CD4-positive, alpha-beta memory T cell (primary cell): ENCODE data around the gene URI1. TPM values are rescaled to one million over a fixed set of nuclear protein-coding genes. Genes with fewer than 3 reads are reported as not detected.
A peak's percentile ranks its signal among the peaks of the same experiment; 100 is the strongest.

ENCODE experiments used
- CTCF ChIA-PET: fragments of 350-600 bp; sonication (Branson Sonifier 250); formaldehyde crosslinking; loops from one replicate; lab custom pipeline; 2021; ENCODE audit warnings: inconsistent platforms; ENCODE audit not compliant: partially characterized antibody; lab: Charles Lee
- POLR2A ChIA-PET: fragments of 350-600 bp; sonication (Branson Sonifier 250); formaldehyde crosslinking; loops from one replicate; lab custom pipeline; 2021; ENCODE audit not compliant: partially characterized antibody; lab: Charles Lee
- DNase-seq, 5 donors: peaks; one replicate each; pipeline versions ENCODE4 v3.0.0 to v3.0.0-alpha.2; 2020 to 2022; ENCODE audit warnings: mixed read lengths in 1 of 5
- H3K27ac ChIP-seq: one replicate; pipeline ENCODE4 v1.7.0; 2013; ENCODE audit warnings: low read depth, low read length
- H3K27me3 ChIP-seq: 2 replicates; pipeline ENCODE4 v1.7.0; 2013; ENCODE audit warnings: mild to moderate bottlenecking, low read length, moderate library complexity; ENCODE audit not compliant: insufficient read depth
- H3K36me3 ChIP-seq: 2 replicates; pipeline ENCODE4 v1.7.0; 2013; ENCODE audit warnings: mild to moderate bottlenecking, low read length, moderate library complexity; ENCODE audit not compliant: insufficient read depth
- H3K4me1 ChIP-seq: 2 replicates; pipeline ENCODE4 v1.7.0; 2013; ENCODE audit warnings: mild to moderate bottlenecking, low read length, moderate library complexity; ENCODE audit not compliant: insufficient read depth
- H3K4me3 ChIP-seq, 2 donors: one replicate each; pipeline ENCODE4 v1.7.0; 2013; ENCODE audit warnings: low read length in 2 of 2, mild to moderate bottlenecking in 1 of 2
- H3K9me3 ChIP-seq, 2 donors: one replicate each; pipeline ENCODE4 v1.7.0; 2013; ENCODE audit warnings: low read length in 2 of 2, control low read depth in 1 of 2; ENCODE audit not compliant: control insufficient read depth in 1 of 2
- H3K27ac Mint-ChIP-seq, 7 donors: one replicate each; pipeline ENCODE4 v1.8.0; 2020 to 2021; ENCODE audit warnings: mixed read lengths in 7 of 7, mild to moderate bottlenecking in 6 of 7, inconsistent platforms in 3 of 7, moderate library complexity in 3 of 7
- H3K27me3 Mint-ChIP-seq, 2 donors: one replicate each; pipeline ENCODE4 v1.8.0; 2020 to 2021; ENCODE audit warnings: mixed read lengths in 2 of 2
- H3K36me3 Mint-ChIP-seq, 2 donors: one replicate each; pipeline ENCODE4 v1.8.0; 2020 to 2021; ENCODE audit warnings: mixed read lengths in 2 of 2, inconsistent platforms in 1 of 2, mild to moderate bottlenecking in 1 of 2
- H3K4me1 Mint-ChIP-seq, 4 donors: one replicate each; pipeline ENCODE4 v1.8.0; 2020 to 2021; ENCODE audit warnings: mixed read lengths in 4 of 4, mild to moderate bottlenecking in 1 of 4
- H3K4me3 Mint-ChIP-seq, 8 donors: one replicate each; pipeline ENCODE4 v1.8.0; 2020 to 2021; ENCODE audit warnings: mixed read lengths in 8 of 8, mild to moderate bottlenecking in 7 of 8, moderate library complexity in 6 of 8, inconsistent platforms in 3 of 8
- H3K9me3 Mint-ChIP-seq, 8 donors: one replicate each; pipeline ENCODE4 v1.8.0; 2020 to 2021; ENCODE audit warnings: mixed read lengths in 8 of 8, mild to moderate bottlenecking in 5 of 8, inconsistent platforms in 3 of 8, moderate library complexity in 1 of 8
- intact Hi-C: fragments of 100-400 bp; cut with micrococcal nuclease; formaldehyde crosslinking; loops from one replicate; pipeline ENCODE4 v1.15.1; 2023
- polyA plus RNA-seq, 2 donors: library from polyadenylated mRNA; unstranded; fragments of 300-500 nt; fragmentation: Illumina TruSeq; gene quantifications; one replicate each; pipeline ENCODE4 v1.2.3, GENCODE V29; 2021
- total RNA-seq, 2 experiments: library from RNA; stranded (reverse); gene quantifications; one replicate each; pipeline ENCODE4 v1.2.3, GENCODE V29; 2021

URI1 gene
- total and polyA plus RNA-seq, 4 experiments from 2014 or later: 16.6 to 95.0 (median 64.7) TPM

- ChIA-PET CTCF (interaction anchor here (1.0 to 2.2 kb wide), 6 partner anchors 9 to 40 kb away, joined by 3 to 7 read pairs (median 5); partner anchors contain the start of gene URI1), POLR2A (interaction anchor here (0.6 to 1.9 kb wide), 2 partner anchors 12 to 72 kb away, joined by 3 to 6 read pairs; no protein-coding TSS in a partner anchor)
- no peaks in the 10 kb centered on the region for H3K9me3 ChIP-seq
- Mint-ChIP-seq H3K4me1 (peaks cover 67 to 82% (median 75%) of the 10 kb centered on the region in 4 donors), H3K36me3 (peaks cover 0 to 2% of the 10 kb centered on the region in 2 donors), H3K27ac (no peak overlapping the region), H3K4me3 (peak overlapping the region in 2 of 8 donors; percentile 29 to 60), H3K27me3 (no peaks in the 10 kb centered on the region), H3K9me3 (no peaks in the 10 kb centered on the region)
- no peaks in the 10 kb centered on the region for H3K27me3 ChIP-seq
- H3K27ac ChIP-seq: no peak overlapping the region
- H3K4me3 ChIP-seq: no peak overlapping the region
- intact Hi-C loops: no loop called here
- H3K36me3 ChIP-seq: no peaks in the 10 kb centered on the region
- H3K4me1 ChIP-seq: peaks cover 94% of the 10 kb centered on the region
- DNase-seq: no peak
Measured at GRCh38 chr19:29967623-29968022, 25.6 kb downstream of the URI1 start.

GRCh38 chr19:29969891-29970290 is 27.9 kb downstream of the URI1 start:
- Histone ChIP-seq H3K4me1 (peaks cover 85% of the 10 kb centered on the region), H3K27ac (no peak overlapping the region), H3K9me3 (no peaks in the 10 kb centered on the region), H3K36me3 (no peaks in the 10 kb centered on the region), H3K27me3 (no peaks in the 10 kb centered on the region), H3K4me3 (no peak overlapping the region)
- Mint-ChIP-seq H3K27me3 (no peaks in the 10 kb centered on the region), H3K36me3 (no peaks in the 10 kb centered on the region), H3K27ac (peak overlapping the region in 1 of 7 donors; percentile 7), H3K4me3 (peak overlapping the region in 5 of 8 donors; percentile 36 to 70 (median 64)), H3K9me3 (peaks cover 0 to 2% (median 0%) of the 10 kb centered on the region in 8 donors), H3K4me1 (peaks cover 61 to 77% (median 68%) of the 10 kb centered on the region in 4 donors)
- DNase-seq: no peak
- intact Hi-C loops: no loop called here
- CTCF ChIA-PET: no interaction called here
- POLR2A ChIA-PET: no interaction called here

GRCh38 chr19:29971002-29971401 is 29.0 kb downstream of the URI1 start:
- H3K27me3 ChIP-seq: no peaks in the 10 kb centered on the region
- peaks cover 0 to 2% (median 0%) of the 10 kb centered on the region in 8 donors for H3K9me3 Mint-ChIP-seq
- intact Hi-C loops: no loop called here
- H3K36me3 Mint-ChIP-seq: no peaks in the 10 kb centered on the region
- POLR2A ChIA-PET: interaction anchor here (0.7 kb wide), 1 partner anchor 16 kb away, joined by 5 read pairs; no protein-coding TSS in a partner anchor
- H3K9me3 ChIP-seq: no peaks in the 10 kb centered on the region
- H3K4me1 Mint-ChIP-seq: peaks cover 55 to 73% (median 63%) of the 10 kb centered on the region in 4 donors
- H3K4me3 Mint-ChIP-seq: peak overlapping the region in 3 of 8 donors; percentile 8 to 35 (median 28)
- no peak overlapping the region for H3K27ac Mint-ChIP-seq
- peaks cover 80% of the 10 kb centered on the region for H3K4me1 ChIP-seq
- H3K27me3 Mint-ChIP-seq: no peaks in the 10 kb centered on the region
- H3K4me3 ChIP-seq: no peak overlapping the region
- H3K36me3 ChIP-seq: no peaks in the 10 kb centered on the region
- H3K27ac ChIP-seq: no peak overlapping the region
- CTCF ChIA-PET: no interaction called here
- no peak for DNase-seq

GRCh38 chr19:29971648-29972047 is 29.6 kb downstream of the URI1 start:
- Mint-ChIP-seq H3K4me3 (no peak overlapping the region), H3K27ac (no peak overlapping the region), H3K9me3 (peaks cover 0 to 2% (median 0%) of the 10 kb centered on the region in 8 donors), H3K4me1 (peaks cover 56 to 73% (median 64%) of the 10 kb centered on the region in 4 donors), H3K27me3 (no peaks in the 10 kb centered on the region), H3K36me3 (no peaks in the 10 kb centered on the region)
- no peaks in the 10 kb centered on the region for H3K36me3 ChIP-seq
- H3K4me3 ChIP-seq: no peak overlapping the region
- no peak for DNase-seq
- H3K27ac ChIP-seq: no peak overlapping the region
- H3K27me3 ChIP-seq: no peaks in the 10 kb centered on the region
- peaks cover 80% of the 10 kb centered on the region for H3K4me1 ChIP-seq
- no peaks in the 10 kb centered on the region for H3K9me3 ChIP-seq
- ChIA-PET CTCF (no interaction called here), POLR2A (interaction anchor here (0.7 kb wide), 1 partner anchor 15 kb away, joined by 5 read pairs; no protein-coding TSS in a partner anchor)
- intact Hi-C loops: no loop called here

- Histone ChIP-seq H3K27ac (no peak overlapping the region), H3K9me3 (no peaks in the 10 kb centered on the region), H3K27me3 (no peaks in the 10 kb centered on the region), H3K36me3 (no peaks in the 10 kb centered on the region), H3K4me3 (no peak overlapping the region), H3K4me1 (peaks cover 66% of the 10 kb centered on the region)
- ChIA-PET CTCF (interaction anchor here (1.5 kb wide), 1 partner anchor 24 kb away, joined by 4 read pairs; no protein-coding TSS in a partner anchor), POLR2A (no interaction called here)
- H3K27me3 Mint-ChIP-seq: no peaks in the 10 kb centered on the region
- no peak overlapping the region for H3K4me3 Mint-ChIP-seq
- peaks cover 42 to 69% (median 58%) of the 10 kb centered on the region in 4 donors for H3K4me1 Mint-ChIP-seq
- peaks cover 0 to 2% (median 0%) of the 10 kb centered on the region in 8 donors for H3K9me3 Mint-ChIP-seq
- H3K36me3 Mint-ChIP-seq: no peaks in the 10 kb centered on the region
- intact Hi-C loops: no loop called here
- DNase-seq: no peak
- H3K27ac Mint-ChIP-seq: no peak overlapping the region
Measured at GRCh38 chr19:29974701-29975100, 32.7 kb downstream of the URI1 start.

GRCh38 chr19:29976151-29976943 is 34.3 kb downstream of the URI1 start:
- Mint-ChIP-seq H3K4me3 (peak overlapping the region in 5 of 8 donors; percentile 8 to 47 (median 32)), H3K36me3 (no peaks in the 10 kb centered on the region), H3K27me3 (no peaks in the 10 kb centered on the region), H3K27ac (no peak overlapping the region), H3K9me3 (peaks cover 0 to 2% (median 0%) of the 10 kb centered on the region in 8 donors), H3K4me1 (peaks cover 37 to 71% (median 57%) of the 10 kb centered on the region in 4 donors)
- no peaks in the 10 kb centered on the region for H3K36me3 ChIP-seq
- CTCF ChIA-PET: interaction anchor here (1.0 to 1.5 kb wide), 3 partner anchors 10 to 22 kb away, joined by 4 to 7 read pairs (median 4); no protein-coding TSS in a partner anchor
- peaks cover 64% of the 10 kb centered on the region for H3K4me1 ChIP-seq
- peak overlapping the region in 1 of 2 donors; percentile 0 for H3K4me3 ChIP-seq
- POLR2A ChIA-PET: interaction anchor here (1.2 kb wide), 1 partner anchor 35 kb away, joined by 3 read pairs; the partner anchor contains the start of gene URI1
- H3K27ac ChIP-seq: no peak overlapping the region
- intact Hi-C loops: no loop called here
- no peaks in the 10 kb centered on the region for H3K27me3 ChIP-seq
- H3K9me3 ChIP-seq: no peaks in the 10 kb centered on the region
- no peak for DNase-seq

- Mint-ChIP-seq H3K27ac (peak overlapping the region in 1 of 7 donors; percentile 57), H3K4me1 (peaks cover 38 to 74% (median 58%) of the 10 kb centered on the region in 4 donors), H3K36me3 (no peaks in the 10 kb centered on the region), H3K4me3 (peak overlapping the region in 2 of 8 donors; percentile 39 to 62), H3K9me3 (peaks cover 0 to 2% (median 0%) of the 10 kb centered on the region in 8 donors), H3K27me3 (no peaks in the 10 kb centered on the region)
- H3K4me1 ChIP-seq: peaks cover 59% of the 10 kb centered on the region
- DNase-seq: no peak
- no peak overlapping the region for H3K27ac ChIP-seq
- no peaks in the 10 kb centered on the region for H3K9me3 ChIP-seq
- ChIA-PET CTCF (no interaction called here), POLR2A (no interaction called here)
- H3K36me3 ChIP-seq: no peaks in the 10 kb centered on the region
- H3K4me3 ChIP-seq: no peak overlapping the region
- no peaks in the 10 kb centered on the region for H3K27me3 ChIP-seq
- intact Hi-C loops: no loop called here
Measured at GRCh38 chr19:29978080-29978479, 36.0 kb downstream of the URI1 start.
